Esophagus squamous epithelium (tissue), 5 donors: Measurements from ENCODE around the gene GLRX. TPM values are rescaled to one million over a fixed set of nuclear protein-coding genes. Genes with fewer than 3 reads are reported as not detected.
A peak's percentile ranks its signal among the peaks of the same experiment; 100 is the strongest.
"Not testable (repeated sequence)": the region's sequence is repeated elsewhere in the genome, so short reads cannot be mapped to it uniquely, and the experiment has no call there.

ENCODE experiments used
- DNase-seq: peaks from one replicate; lab custom pipeline; 2025; lab: John Stamatoyannopoulos, UW
- H3K27ac ChIP-seq, 4 donors: fragments of 200-600 bp; sonication (generic); one replicate each; pipeline ENCODE4 v1.5.1; 2016 to 2019; ENCODE audit warnings: mild to moderate bottlenecking in 1 of 4
- H3K27me3 ChIP-seq, 4 donors: fragments of 200-600 bp; sonication (generic); 1 replicate in 3 of 4; 2 replicates in 1 of 4; pipeline versions ENCODE4 v1.5.1 to v1.6.0; 2017 to 2021; ENCODE audit warnings: antibody characterized with exemption in 1 of 4
- H3K36me3 ChIP-seq, 3 donors: fragments of 200-600 bp; sonication (generic); one replicate each; pipeline ENCODE4 v1.5.1; 2016 to 2019
- H3K4me1 ChIP-seq, 3 donors: fragments of 200-600 bp; sonication (generic); one replicate each; pipeline ENCODE4 v1.5.1; 2017 to 2019
- H3K4me3 ChIP-seq, 4 donors: fragments of 200-600 bp; sonication (generic); 1 replicate in 3 of 4; 2 replicates in 1 of 4; pipeline ENCODE4 v1.5.1; 2016 to 2019; ENCODE audit warnings: mild to moderate bottlenecking in 2 of 4, moderate library complexity in 1 of 4
- H3K9me3 ChIP-seq, 3 donors: fragments of 200-600 bp; sonication (generic); one replicate each; pipeline ENCODE4 v1.5.1; 2016 to 2019
- CTCF ChIP-seq, 6 experiments: fragments of 450-650 bp in 4 of 6; fragments of 200-600 bp in 2 of 6; sonication (generic) in 2 of 6; IDR thresholded peaks; one replicate each; pipeline ENCODE4 v1.5.1; 2016 to 2019; ENCODE audit warnings: antibody characterized with exemption in 6 of 6, mild to moderate bottlenecking in 4 of 6, moderate library complexity in 4 of 6
- POLR2A ChIP-seq, 4 donors: fragments of 450-650 bp; IDR thresholded peaks; one replicate each; pipeline ENCODE4 v1.6.1; 2017; ENCODE audit warnings: antibody characterized with exemption in 4 of 4, mild to moderate bottlenecking in 4 of 4, moderate library complexity in 3 of 4
- WGBS, 2 donors: methylation state at CpG; one replicate each; pipeline ENCODE4 v1.1.5; 2018; 5-methylcytosine and 5-hydroxymethylcytosine counted together
- intact Hi-C: fragments of 100-400 bp; cut with DNase I; formaldehyde crosslinking; loops from one replicate; pipeline ENCODE4 v1.15.0; 2022
- total RNA-seq, 4 donors: library from RNA; depleted of rRNA; stranded (reverse); fragments of >200 nt; gene quantifications; one replicate each; pipeline ENCODE4 v1.1.0, GENCODE V29; 2016
- donor health status: DM: yes; HTN: yes; CAD: no.

Gene GLRX
- total RNA-seq, 4 donors from 2014 or later, result 5.3 to 37.8 (median 14.2) TPM

GRCh38 chr5:95839658-95840057, 17.1 kb upstream of the GLRX start:
- DNase-seq, result no peak
- intact Hi-C loops, result no loop called here
- H3K27me3 ChIP-seq, result no peaks in the 10 kb centered on the region
- H3K36me3 ChIP-seq, result no peaks in the 10 kb centered on the region
- H3K4me1 ChIP-seq, result peaks cover 12 to 64% (median 27%) of the 10 kb centered on the region in 3 donors
- no peaks in the 10 kb centered on the region for H3K9me3 ChIP-seq
- peak overlapping the region in 1 of 4 donors; percentile 0 for H3K27ac ChIP-seq
- 48 to 59% methylated on average over 2 of the region's 2 CpGs for WGBS, 2 donors
- TF ChIP-seq CTCF (IDR thresholded peaks at IDR 0.05), result no peak
- no peak for TF ChIP-seq POLR2A (IDR thresholded peaks at IDR 0.05)
- H3K4me3 ChIP-seq, result no peak overlapping the region

- Histone ChIP-seq H3K4me3 (no peak overlapping the region), H3K36me3 (no peaks in the 10 kb centered on the region), H3K4me1 (peaks cover 12 to 75% (median 27%) of the 10 kb centered on the region in 3 donors), H3K27ac (peak overlapping the region in 1 of 4 donors; percentile 45), H3K9me3 (no peaks in the 10 kb centered on the region), H3K27me3 (no peaks in the 10 kb centered on the region)
- no peak for DNase-seq
- WGBS, 2 donors, result 83 to 94% methylated on average over 1 of the region's 1 CpG
- TF ChIP-seq CTCF (IDR thresholded peaks at IDR 0.05) (no peak), POLR2A (IDR thresholded peaks at IDR 0.05) (no peak)
- intact Hi-C loops, result no loop called here
Measured at GRCh38 chr5:95838556-95838955, 16.0 kb upstream of the GLRX start.

- Histone ChIP-seq H3K36me3 (no peaks in the 10 kb centered on the region), H3K9me3 (no peaks in the 10 kb centered on the region), H3K27ac (no peak overlapping the region), H3K4me1 (peaks cover 12 to 70% (median 22%) of the 10 kb centered on the region in 3 donors), H3K4me3 (no peak overlapping the region), H3K27me3 (no peaks in the 10 kb centered on the region)
- WGBS, 2 donors, result 88 to 93% methylated on average over 6 to 8 of the region's 8 CpGs
- TF ChIP-seq CTCF (IDR thresholded peaks at IDR 0.05), result no peak
- DNase-seq, result no peak
- intact Hi-C loops, result no loop called here
Measured at GRCh38 chr5:95838001-95838520, 15.5 kb upstream of the GLRX start.

GRCh38 chr5:95837492-95837891, 15.0 kb upstream of the GLRX start:
- DNase-seq, result no peak
- intact Hi-C loops, result no loop called here
- 98 to 99% methylated on average over 5 of the region's 5 CpGs for WGBS, 2 donors
- no peaks in the 10 kb centered on the region for H3K36me3 ChIP-seq
- peaks cover 12 to 66% (median 18%) of the 10 kb centered on the region in 3 donors for H3K4me1 ChIP-seq
- H3K4me3 ChIP-seq, result no peak overlapping the region
- H3K27ac ChIP-seq, result no peak overlapping the region
- H3K9me3 ChIP-seq, result no peaks in the 10 kb centered on the region
- no peaks in the 10 kb centered on the region for H3K27me3 ChIP-seq
- TF ChIP-seq CTCF (IDR thresholded peaks at IDR 0.05) (no peak), POLR2A (IDR thresholded peaks at IDR 0.05) (no peak)

- DNase-seq, H3K36me3 ChIP-seq, intact Hi-C loops, H3K27me3 ChIP-seq, H3K9me3 ChIP-seq, H3K4me3 ChIP-seq: not testable (repeated sequence)
- H3K4me1 ChIP-seq, result peaks cover 12 to 60% (median 18%) of the 10 kb centered on the region in 3 donors
- H3K27ac ChIP-seq, result peak overlapping the region in 2 of 4 donors; percentile 86
- WGBS, 2 donors, result 88 to 100% methylated on average over 1 to 4 of the region's 4 CpGs
Measured at GRCh38 chr5:95836971-95837370, 14.4 kb upstream of the GLRX start.

GRCh38 chr5:95836544-95836943, 14.0 kb upstream of the GLRX start:
- WGBS, 2 donors, result 79 to 81% methylated on average over 1 of the region's 1 CpG
- intact Hi-C loops, result no loop called here
- TF ChIP-seq CTCF (IDR thresholded peaks at IDR 0.05) (no peak), POLR2A (IDR thresholded peaks at IDR 0.05) (no peak)
- Histone ChIP-seq H3K9me3 (no peaks in the 10 kb centered on the region), H3K27ac (peak overlapping the region in 3 of 4 donors; percentile 86), H3K36me3 (no peaks in the 10 kb centered on the region), H3K4me3 (no peak overlapping the region), H3K4me1 (peaks cover 12 to 56% (median 18%) of the 10 kb centered on the region in 3 donors), H3K27me3 (no peaks in the 10 kb centered on the region)
- no peak for DNase-seq
